Suppressor macrophage treated with lipopolysaccharide for 4 hours (primary cell): Measurements from ENCODE around the gene VSX1.
A peak's percentile ranks its signal among the peaks of the same experiment; 100 is the strongest.

Experiments used
- DNase-seq: peaks from one replicate; pipeline ENCODE4 v3.0.0-alpha.2; 2020

VSX1 gene

GRCh38 chr20:25052255-25053194 lies 29.4 kb downstream of the VSX1 start:
- DNase-seq, result no peak

GRCh38 chr20:25051386-25052155 lies 30.4 kb downstream of the VSX1 start:
- no peak for DNase-seq

GRCh38 chr20:25050501-25051350 lies 31.2 kb downstream of the VSX1 start:
- no peak for DNase-seq

GRCh38 chr20:25050082-25050481 lies 31.9 kb downstream of the VSX1 start:
- no peak for DNase-seq

GRCh38 chr20:25049261-25050060 lies 32.5 kb downstream of the VSX1 start:
- no peak for DNase-seq

- DNase-seq, result no peak
Observed at GRCh38 chr20:25048519-25048952, 33.4 kb downstream of the VSX1 start.

- no peak for DNase-seq
Observed at GRCh38 chr20:25047766-25048165, 34.2 kb downstream of the VSX1 start.

GRCh38 chr20:25046736-25047666 lies 34.9 kb downstream of the VSX1 start:
- no peak for DNase-seq

GRCh38 chr20:25046181-25046641 lies 35.7 kb downstream of the VSX1 start:
- DNase-seq, result no peak

GRCh38 chr20:25045343-25045712 lies 36.6 kb downstream of the VSX1 start:
- DNase-seq, result no peak

- no peak for DNase-seq
Observed at GRCh38 chr20:25044660-25045342, 37.1 kb downstream of the VSX1 start.

GRCh38 chr20:25044261-25044560 lies 37.7 kb downstream of the VSX1 start:
- no peak for DNase-seq

- no peak for DNase-seq
Observed at GRCh38 chr20:25043499-25044260, 38.3 kb downstream of the VSX1 start.

- peak; percentile 49 for DNase-seq
Observed at GRCh38 chr20:25042531-25043498, 39.1 kb downstream of the VSX1 start.

GRCh38 chr20:25041813-25042530 lies 40.0 kb downstream of the VSX1 start:
- DNase-seq, result no peak

- DNase-seq, result no peak
Observed at GRCh38 chr20:25040438-25040831, 41.5 kb downstream of the VSX1 start.

GRCh38 chr20:25039697-25040437 lies 42.1 kb downstream of the VSX1 start:
- no peak for DNase-seq
